ENCODE results near the gene DDAH2.

The DDAH2 gene

GRCh38 chr6:31729979-31730630 is 1.0 kb upstream of the DDAH2 start:
- FAIRE-seq, result no peak

- no peak for FAIRE-seq
Measured at GRCh38 chr6:31729515-31729978, 448 bp upstream of the DDAH2 start.

GRCh38 chr6:31727717-31728671 is 1.1 kb downstream of the DDAH2 start:
- FAIRE-seq, result no peak

- FAIRE-seq, result no peak
Measured at GRCh38 chr6:31727034-31727716, 1.9 kb downstream of the DDAH2 start.

GRCh38 chr6:31725502-31726350 is 3.4 kb downstream of the DDAH2 start:
- FAIRE-seq, result no peak

GRCh38 chr6:31723980-31724691 is 5.0 kb downstream of the DDAH2 start:
- FAIRE-seq, result no peak

GRCh38 chr6:31723245-31723979 is 5.7 kb downstream of the DDAH2 start, which contains the start of gene MPIG6B:
Gene MPIG6B, plus strand, starts transcription at chr6:31723373. Its CDS starts 11 bp downstream, at chr6:31723384.
- no peak for FAIRE-seq

- no peak for FAIRE-seq
Measured at GRCh38 chr6:31722173-31722572, 6.9 kb downstream of the DDAH2 start.

GRCh38 chr6:31721351-31722020 is 7.6 kb downstream of the DDAH2 start, which contains the start of gene LY6G6C:
Gene LY6G6C, minus strand, starts transcription at chr6:31721746. Its CDS starts 67 bp downstream, at chr6:31721679.
- no peak for FAIRE-seq

GRCh38 chr6:31720196-31720770 is 8.8 kb downstream of the DDAH2 start:
- no peak for FAIRE-seq

GRCh38 chr6:31719001-31719400 is 10.1 kb downstream of the DDAH2 start:
- FAIRE-seq, result no peak

- no peak for FAIRE-seq
Measured at GRCh38 chr6:31718265-31718664, 10.8 kb downstream of the DDAH2 start.

GRCh38 chr6:31717499-31718222 is 11.4 kb downstream of the DDAH2 start:
- no peak for FAIRE-seq

- no peak for FAIRE-seq
Measured at GRCh38 chr6:31715022-31715958, 13.8 kb downstream of the DDAH2 start, which contains the start of gene LY6G6D. Gene LY6G6D, plus strand, starts transcription at chr6:31715348. Its CDS starts 8 bp downstream, at chr6:31715356.

GRCh38 chr6:31713991-31714684 is 15.0 kb downstream of the DDAH2 start:
- FAIRE-seq, result no peak

GRCh38 chr6:31713465-31713864 is 15.6 kb downstream of the DDAH2 start:
- FAIRE-seq, result no peak

GRCh38 chr6:31712296-31712695 is 16.8 kb downstream of the DDAH2 start:
- no peak for FAIRE-seq

Measured in islet of Langerhans (tissue), 1 donor.